ENCODE results near the gene STARD3.

Gene STARD3

GRCh38 chr17:39635614-39636176, 1.2 kb upstream of the STARD3 start:
- no peak overlapping the region for H3K4me2 ChIP-seq (ENCODE audit: low read length)
- peaks cover 18% of the 10 kb centered on the region for H3K27me3 ChIP-seq (ENCODE audit: control insufficient read depth, insufficient read depth, low read length)
- peaks cover 30% of the 10 kb centered on the region for H3K4me1 ChIP-seq (ENCODE audit: control insufficient read depth, insufficient read depth, low read length)
- H3K9ac ChIP-seq (ENCODE audit: low read depth, low read length) = no peak overlapping the region
- no peaks in the 10 kb centered on the region for H3K36me3 ChIP-seq (ENCODE audit: insufficient read depth, low read length)
- H3K4me3 ChIP-seq (ENCODE audit: low read length) = no peak overlapping the region
- no peaks in the 10 kb centered on the region for H3K9me3 ChIP-seq (replicated peaks; ENCODE audit: low read length)

- no peaks in the 10 kb centered on the region for H3K36me3 ChIP-seq (ENCODE audit: insufficient read depth, low read length)
- H3K4me2 ChIP-seq (ENCODE audit: low read length) = peak overlapping the region; percentile 97
- peaks cover 11% of the 10 kb centered on the region for H3K27me3 ChIP-seq (ENCODE audit: control insufficient read depth, insufficient read depth, low read length)
- H3K4me1 ChIP-seq (ENCODE audit: control insufficient read depth, insufficient read depth, low read length) = peaks cover 30% of the 10 kb centered on the region
- H3K4me3 ChIP-seq (ENCODE audit: low read length) = peak overlapping the region; percentile 94
- H3K9ac ChIP-seq (ENCODE audit: low read depth, low read length) = peak overlapping the region; percentile 89
- no peaks in the 10 kb centered on the region for H3K9me3 ChIP-seq (replicated peaks; ENCODE audit: low read length)
Observed at GRCh38 chr17:39636587-39636926, 387 bp upstream of the STARD3 start.

- Histone ChIP-seq H3K27me3 (ENCODE audit: control insufficient read depth, insufficient read depth, low read length) (no peaks in the 10 kb centered on the region), H3K4me1 (ENCODE audit: control insufficient read depth, insufficient read depth, low read length) (peaks cover 39% of the 10 kb centered on the region), H3K4me2 (ENCODE audit: low read length) (peak overlapping the region; percentile 97), H3K36me3 (ENCODE audit: insufficient read depth, low read length) (no peaks in the 10 kb centered on the region), H3K9ac (ENCODE audit: low read depth, low read length) (peak overlapping the region; percentile 89), H3K9me3 (replicated peaks; ENCODE audit: low read length) (no peaks in the 10 kb centered on the region), H3K4me3 (ENCODE audit: low read length) (peak overlapping the region; percentile 94)
Observed at GRCh38 chr17:39638317-39638716, 1.4 kb downstream of the STARD3 start.

GRCh38 chr17:39639043-39639442, 2.1 kb downstream of the STARD3 start:
- Histone ChIP-seq H3K4me3 (ENCODE audit: low read length) (no peak overlapping the region), H3K27me3 (ENCODE audit: control insufficient read depth, insufficient read depth, low read length) (no peaks in the 10 kb centered on the region), H3K4me1 (ENCODE audit: control insufficient read depth, insufficient read depth, low read length) (peaks cover 44% of the 10 kb centered on the region), H3K4me2 (ENCODE audit: low read length) (peak overlapping the region; percentile 97), H3K36me3 (ENCODE audit: insufficient read depth, low read length) (no peaks in the 10 kb centered on the region), H3K9ac (ENCODE audit: low read depth, low read length) (no peak overlapping the region), H3K9me3 (replicated peaks; ENCODE audit: low read length) (no peaks in the 10 kb centered on the region)

- no peaks in the 10 kb centered on the region for H3K27me3 ChIP-seq (ENCODE audit: control insufficient read depth, insufficient read depth, low read length)
- H3K4me3 ChIP-seq (ENCODE audit: low read length) = no peak overlapping the region
- H3K9ac ChIP-seq (ENCODE audit: low read depth, low read length) = no peak overlapping the region
- H3K9me3 ChIP-seq (replicated peaks; ENCODE audit: low read length) = no peaks in the 10 kb centered on the region
- no peak overlapping the region for H3K4me2 ChIP-seq (ENCODE audit: low read length)
- peaks cover 44% of the 10 kb centered on the region for H3K4me1 ChIP-seq (ENCODE audit: control insufficient read depth, insufficient read depth, low read length)
- H3K36me3 ChIP-seq (ENCODE audit: insufficient read depth, low read length) = no peaks in the 10 kb centered on the region
Observed at GRCh38 chr17:39639566-39640458, 2.9 kb downstream of the STARD3 start.

- no peak overlapping the region for H3K4me2 ChIP-seq (ENCODE audit: low read length)
- peaks cover 44% of the 10 kb centered on the region for H3K4me1 ChIP-seq (ENCODE audit: control insufficient read depth, insufficient read depth, low read length)
- H3K4me3 ChIP-seq (ENCODE audit: low read length) = no peak overlapping the region
- no peaks in the 10 kb centered on the region for H3K27me3 ChIP-seq (ENCODE audit: control insufficient read depth, insufficient read depth, low read length)
- no peaks in the 10 kb centered on the region for H3K36me3 ChIP-seq (ENCODE audit: insufficient read depth, low read length)
- H3K9ac ChIP-seq (ENCODE audit: low read depth, low read length) = no peak overlapping the region
- no peaks in the 10 kb centered on the region for H3K9me3 ChIP-seq (replicated peaks; ENCODE audit: low read length)
Observed at GRCh38 chr17:39640591-39641031, 3.7 kb downstream of the STARD3 start.

- H3K4me3 ChIP-seq (ENCODE audit: low read length) = no peak overlapping the region
- H3K9ac ChIP-seq (ENCODE audit: low read depth, low read length) = no peak overlapping the region
- H3K36me3 ChIP-seq (ENCODE audit: insufficient read depth, low read length) = no peaks in the 10 kb centered on the region
- H3K27me3 ChIP-seq (ENCODE audit: control insufficient read depth, insufficient read depth, low read length) = no peaks in the 10 kb centered on the region
- no peak overlapping the region for H3K4me2 ChIP-seq (ENCODE audit: low read length)
- no peaks in the 10 kb centered on the region for H3K9me3 ChIP-seq (replicated peaks; ENCODE audit: low read length)
- peaks cover 43% of the 10 kb centered on the region for H3K4me1 ChIP-seq (ENCODE audit: control insufficient read depth, insufficient read depth, low read length)
Observed at GRCh38 chr17:39641097-39641496, 4.2 kb downstream of the STARD3 start.

- no peaks in the 10 kb centered on the region for H3K9me3 ChIP-seq (replicated peaks; ENCODE audit: low read length)
- H3K4me2 ChIP-seq (ENCODE audit: low read length) = no peak overlapping the region
- no peaks in the 10 kb centered on the region for H3K36me3 ChIP-seq (ENCODE audit: insufficient read depth, low read length)
- no peak overlapping the region for H3K9ac ChIP-seq (ENCODE audit: low read depth, low read length)
- H3K4me3 ChIP-seq (ENCODE audit: low read length) = no peak overlapping the region
- H3K27me3 ChIP-seq (ENCODE audit: control insufficient read depth, insufficient read depth, low read length) = no peaks in the 10 kb centered on the region
- peaks cover 36% of the 10 kb centered on the region for H3K4me1 ChIP-seq (ENCODE audit: control insufficient read depth, insufficient read depth, low read length)
Observed at GRCh38 chr17:39641883-39642282, 4.9 kb downstream of the STARD3 start.

GRCh38 chr17:39642291-39643074, 5.5 kb downstream of the STARD3 start:
- H3K9ac ChIP-seq (ENCODE audit: low read depth, low read length) = no peak overlapping the region
- no peak overlapping the region for H3K4me2 ChIP-seq (ENCODE audit: low read length)
- H3K4me3 ChIP-seq (ENCODE audit: low read length) = no peak overlapping the region
- no peaks in the 10 kb centered on the region for H3K27me3 ChIP-seq (ENCODE audit: control insufficient read depth, insufficient read depth, low read length)
- peaks cover 36% of the 10 kb centered on the region for H3K4me1 ChIP-seq (ENCODE audit: control insufficient read depth, insufficient read depth, low read length)
- no peaks in the 10 kb centered on the region for H3K36me3 ChIP-seq (ENCODE audit: insufficient read depth, low read length)
- no peaks in the 10 kb centered on the region for H3K9me3 ChIP-seq (replicated peaks; ENCODE audit: low read length)

GRCh38 chr17:39643271-39643670, 6.3 kb downstream of the STARD3 start:
- no peak overlapping the region for H3K4me2 ChIP-seq (ENCODE audit: low read length)
- peaks cover 29% of the 10 kb centered on the region for H3K4me1 ChIP-seq (ENCODE audit: control insufficient read depth, insufficient read depth, low read length)
- H3K4me3 ChIP-seq (ENCODE audit: low read length) = no peak overlapping the region
- no peaks in the 10 kb centered on the region for H3K9me3 ChIP-seq (replicated peaks; ENCODE audit: low read length)
- no peak overlapping the region for H3K9ac ChIP-seq (ENCODE audit: low read depth, low read length)
- no peaks in the 10 kb centered on the region for H3K36me3 ChIP-seq (ENCODE audit: insufficient read depth, low read length)
- H3K27me3 ChIP-seq (ENCODE audit: control insufficient read depth, insufficient read depth, low read length) = no peaks in the 10 kb centered on the region

GRCh38 chr17:39647256-39647655, 10.3 kb downstream of the STARD3 start:
- Histone ChIP-seq H3K4me1 (ENCODE audit: control insufficient read depth, insufficient read depth, low read length) (peaks cover 14% of the 10 kb centered on the region), H3K9ac (ENCODE audit: low read depth, low read length) (no peak overlapping the region), H3K9me3 (replicated peaks; ENCODE audit: low read length) (no peaks in the 10 kb centered on the region), H3K36me3 (ENCODE audit: insufficient read depth, low read length) (no peaks in the 10 kb centered on the region), H3K4me3 (ENCODE audit: low read length) (no peak overlapping the region), H3K4me2 (ENCODE audit: low read length) (no peak overlapping the region), H3K27me3 (ENCODE audit: control insufficient read depth, insufficient read depth, low read length) (no peaks in the 10 kb centered on the region)

Measured in skeletal muscle satellite cell (primary cell).